Liver (tissue), 9 donors: ENCODE measurements around the gene LRRC49. TPM values are rescaled to one million over a fixed set of nuclear protein-coding genes. Genes with fewer than 3 reads are reported as not detected.

Experiments used
- DNase-seq: peaks from one replicate; pipeline ENCODE4 v3.0.0-alpha.2; 2017; ENCODE audit warnings: low spot score
- H3K27ac ChIP-seq, 2 donors: one replicate each; pipeline ENCODE4 v1.7.0; 2013; ENCODE audit warnings: inconsistent platforms in 2 of 2, low read length in 2 of 2, control low read depth in 1 of 2, low read depth in 1 of 2, mild to moderate bottlenecking in 1 of 2
- H3K27me3 ChIP-seq, 4 donors: one replicate each; pipeline versions ENCODE4 v1.6.1 to v1.7.0; 2013; ENCODE audit warnings: low read length in 3 of 4, inconsistent platforms in 1 of 4, mild to moderate bottlenecking in 1 of 4, moderate library complexity in 1 of 4; ENCODE audit not compliant: control insufficient read depth in 4 of 4, insufficient read depth in 4 of 4
- H3K36me3 ChIP-seq, 4 donors: one replicate each; pipeline versions ENCODE4 v1.6.1 to v1.7.0; 2013; ENCODE audit warnings: low read length in 3 of 4, mild to moderate bottlenecking in 3 of 4, low read depth in 1 of 4, moderate library complexity in 1 of 4; ENCODE audit not compliant: control insufficient read depth in 4 of 4, insufficient read depth in 3 of 4
- H3K4me1 ChIP-seq, 4 donors: one replicate each; pipeline versions ENCODE4 v1.6.1 to v1.7.0; 2013; ENCODE audit warnings: low read length in 3 of 4, mild to moderate bottlenecking in 3 of 4, moderate library complexity in 1 of 4; ENCODE audit not compliant: control insufficient read depth in 4 of 4, insufficient read depth in 4 of 4
- H3K4me3 ChIP-seq, 3 donors: one replicate each; pipeline versions ENCODE4 v1.6.1 to v1.7.0; 2013; ENCODE audit warnings: low read length in 3 of 3, control low read depth in 1 of 3, low read depth in 1 of 3, mild to moderate bottlenecking in 1 of 3
- H3K9ac ChIP-seq, 2 donors: one replicate each; pipeline ENCODE4 v1.7.0; 2013; ENCODE audit warnings: low read length in 2 of 2, mild to moderate bottlenecking in 2 of 2, moderate library complexity in 2 of 2, control low read depth in 1 of 2, low read depth in 1 of 2
- H3K9me3 ChIP-seq, 4 donors: one replicate each; pipeline versions ENCODE4 v1.6.1 to v1.7.0; 2013; ENCODE audit warnings: low read length in 3 of 4; ENCODE audit not compliant: control insufficient read depth in 4 of 4
- ATF3 ChIP-seq: IDR thresholded peaks from 2 replicates; pipeline ENCODE4 v1.6.1; 2016; ENCODE audit warnings: antibody characterized with exemption
- EGR1 ChIP-seq, 2 donors: IDR thresholded peaks; 2 replicates each; pipeline ENCODE4 v1.6.1; 2016 to 2018; ENCODE audit warnings: antibody characterized with exemption in 2 of 2, low read depth in 2 of 2
- FOXA1 ChIP-seq: IDR thresholded peaks from 2 replicates; pipeline ENCODE4 v1.6.1; 2016; ENCODE audit warnings: antibody characterized with exemption
- FOXA2 ChIP-seq: IDR thresholded peaks from 2 replicates; pipeline ENCODE4 v1.6.1; 2016; ENCODE audit warnings: antibody characterized with exemption
- GABPA ChIP-seq, 2 donors: IDR thresholded peaks in 1 of 2; conservative IDR thresholded peaks in 1 of 2; 2 replicates each; pipeline ENCODE4 v1.6.1; 2016; ENCODE audit warnings: antibody characterized with exemption in 2 of 2, mild to moderate bottlenecking in 1 of 2, moderate library complexity in 1 of 2
- HNF4A ChIP-seq, 2 donors: conservative IDR thresholded peaks; 2 replicates each; pipeline ENCODE4 v1.6.1; 2016; ENCODE audit warnings: antibody characterized with exemption in 2 of 2, mild to moderate bottlenecking in 2 of 2
- JUND ChIP-seq, 2 donors: IDR thresholded peaks; 2 replicates each; pipeline ENCODE4 v1.6.1; 2016; ENCODE audit warnings: antibody characterized with exemption in 2 of 2
- MAX ChIP-seq: IDR thresholded peaks from 2 replicates; pipeline ENCODE4 v1.6.1; 2016; ENCODE audit warnings: antibody characterized with exemption
- NR2F2 ChIP-seq: IDR thresholded peaks from 2 replicates; pipeline ENCODE4 v1.6.1; 2016; ENCODE audit warnings: antibody characterized with exemption
- RAD21 ChIP-seq, 2 donors: IDR thresholded peaks; 2 replicates each; pipeline ENCODE4 v1.6.1; 2016; ENCODE audit warnings: antibody characterized with exemption in 2 of 2, mild to moderate bottlenecking in 2 of 2
- REST ChIP-seq: IDR thresholded peaks from 2 replicates; pipeline ENCODE4 v1.6.1; 2016; ENCODE audit warnings: antibody characterized with exemption, mild to moderate bottlenecking
- RXRA ChIP-seq, 2 donors: IDR thresholded peaks; 2 replicates each; pipeline ENCODE4 v1.6.1; 2017 to 2018; ENCODE audit warnings: antibody characterized with exemption in 2 of 2, mild to moderate bottlenecking in 1 of 2
- SP1 ChIP-seq: IDR thresholded peaks from 2 replicates; pipeline ENCODE4 v1.6.1; 2018; ENCODE audit warnings: antibody characterized with exemption, mild to moderate bottlenecking
- TAF1 ChIP-seq: conservative IDR thresholded peaks from 2 replicates; pipeline ENCODE4 v1.6.1; 2016; ENCODE audit warnings: antibody characterized with exemption, mild to moderate bottlenecking
- YY1 ChIP-seq: IDR thresholded peaks from 2 replicates; pipeline ENCODE4 v1.6.1; 2016; ENCODE audit warnings: antibody characterized with exemption, mild to moderate bottlenecking
- ZBTB33 ChIP-seq: IDR thresholded peaks from 2 replicates; pipeline ENCODE4 v1.6.1; 2016; ENCODE audit warnings: antibody characterized with exemption
- WGBS: extraction: QIAGEN DNeasy Blood & Tissue Kit; methylation state at CpG from one replicate; pipeline ENCODE4 v1.1.7; 2013; 5-methylcytosine and 5-hydroxymethylcytosine counted together
- polyA plus RNA-seq, 2 donors: library from polyadenylated mRNA; stranded (reverse) in 1 of 2; unstranded in 1 of 2; fragments of 200-250 nt in 1 of 2; fragments of >200 nt in 1 of 2; fragmentation: Nextera tagmentation in 1 of 2; extraction: Ambion mirVana in 1 of 2; gene quantifications; one replicate each; pipeline versions ENCODE4 v1.2.1 to v1.2.3, GENCODE V29; 2013 to 2015
- total RNA-seq, 2 donors: library from RNA; depleted of rRNA; stranded (reverse); fragments of >200 nt; gene quantifications; one replicate each; pipeline ENCODE4 v1.2.3, GENCODE V29; 2014
- donor health status: healthy.
- donor health status: healthy.
- donor health status: healthy.
- donor health status: healthy.
- donor health status: healthy.

Gene LRRC49
- total and polyA plus RNA-seq, 4 donors: 0.20 to 1.1 (median 0.31) TPM

GRCh38 chr15:71055461-71055860 is 162.8 kb downstream of the LRRC49 start:
- no peaks in the 10 kb centered on the region for H3K27me3 ChIP-seq
- DNase-seq: no peak
- peaks cover 0 to 3% (median 0%) of the 10 kb centered on the region in 4 donors for H3K9me3 ChIP-seq
- 69% methylated on average over 1 of the region's 1 CpG for WGBS
- no peak overlapping the region for H3K27ac ChIP-seq
- TF ChIP-seq MAX (no peak), ZBTB33 (no peak), GABPA (IDR thresholded peaks at IDR 0.05 in 1 of 2, conservative IDR thresholded peaks at IDR 0.05 in 1 of 2) (no peak)
- no peak overlapping the region for H3K9ac ChIP-seq
- no peaks in the 10 kb centered on the region for H3K36me3 ChIP-seq
- no peaks in the 10 kb centered on the region for H3K4me1 ChIP-seq
- no peak overlapping the region for H3K4me3 ChIP-seq

- H3K4me1 ChIP-seq: no peaks in the 10 kb centered on the region
- no peak for TF ChIP-seq FOXA1
- H3K36me3 ChIP-seq: no peaks in the 10 kb centered on the region
- H3K27ac ChIP-seq: no peak overlapping the region
- no peak overlapping the region for H3K4me3 ChIP-seq
- H3K27me3 ChIP-seq: no peaks in the 10 kb centered on the region
- no peak overlapping the region for H3K9ac ChIP-seq
- DNase-seq: no peak
- H3K9me3 ChIP-seq: peaks cover 0 to 3% (median 0%) of the 10 kb centered on the region in 4 donors
These were observed 163.5 kb downstream of the LRRC49 start for GRCh38 chr15:71056111-71056510.

GRCh38 chr15:71057143-71057542 is 164.5 kb downstream of the LRRC49 start:
- Histone ChIP-seq H3K4me3 (no peak overlapping the region), H3K36me3 (no peaks in the 10 kb centered on the region), H3K9ac (no peak overlapping the region), H3K9me3 (peaks cover 0 to 3% (median 0%) of the 10 kb centered on the region in 4 donors), H3K27ac (no peak overlapping the region), H3K4me1 (no peaks in the 10 kb centered on the region), H3K27me3 (no peaks in the 10 kb centered on the region)
- DNase-seq: no peak
- TF ChIP-seq TAF1 (no peak), JUND (IDR thresholded peaks at IDR 0.05) (no peak), YY1 (no peak)

- Histone ChIP-seq H3K9me3 (peaks cover 0 to 3% (median 0%) of the 10 kb centered on the region in 4 donors), H3K27ac (no peak overlapping the region), H3K4me1 (no peaks in the 10 kb centered on the region), H3K9ac (no peak overlapping the region), H3K27me3 (no peaks in the 10 kb centered on the region), H3K4me3 (no peak overlapping the region), H3K36me3 (no peaks in the 10 kb centered on the region)
- no peak for TF ChIP-seq NR2F2
- no peak for TF ChIP-seq GABPA (IDR thresholded peaks at IDR 0.05 in 1 of 2, conservative IDR thresholded peaks at IDR 0.05 in 1 of 2)
- no peak for TF ChIP-seq HNF4A (conservative IDR thresholded peaks at IDR 0.05)
- TF ChIP-seq REST: no peak
- no peak for TF ChIP-seq FOXA1
- no peak for TF ChIP-seq ATF3
- no peak for TF ChIP-seq FOXA2
- TF ChIP-seq SP1: no peak
- no peak for TF ChIP-seq ZBTB33
- TF ChIP-seq YY1: no peak
- no peak for TF ChIP-seq JUND (IDR thresholded peaks at IDR 0.05)
- no peak for TF ChIP-seq RXRA (IDR thresholded peaks at IDR 0.05)
- TF ChIP-seq TAF1: no peak
- TF ChIP-seq EGR1 (IDR thresholded peaks at IDR 0.05; ENCODE audit: low read depth in 2 of 2): no peak
- no peak for TF ChIP-seq RAD21 (IDR thresholded peaks at IDR 0.05)
- 76% methylated on average over 3 of the region's 3 CpGs for WGBS
- DNase-seq: no peak
These were observed 165.0 kb downstream of the LRRC49 start for GRCh38 chr15:71057581-71057980.
